Frontal cortex (tissue), 4 donors: Measurements from ENCODE around the gene SH3GL3. TPM values are rescaled to one million over a fixed set of nuclear protein-coding genes. Genes with fewer than 3 reads are reported as not detected.

Experiments
- DNase-seq, 2 donors: peaks; one replicate each; pipeline ENCODE4 v3.0.0; 2012; ENCODE audit warnings: low spot score in 2 of 2
- FAIRE-seq: peaks from 2 replicates; lab custom pipeline; 2012; peaks lifted over from hg19 to GRCh38; lab: Jason Lieb, UNC
- total RNA-seq: library from RNA; depleted of rRNA; stranded (reverse); fragments of >200 nt; gene quantifications from one replicate; pipeline ENCODE4 v1.2.3, GENCODE V29; 2014
- donor health status: control.
- donor health status: control.
- donor health status: control.

SH3GL3 gene
- total RNA-seq, 1 donor from 2014 or later = 187 TPM

DNA sequence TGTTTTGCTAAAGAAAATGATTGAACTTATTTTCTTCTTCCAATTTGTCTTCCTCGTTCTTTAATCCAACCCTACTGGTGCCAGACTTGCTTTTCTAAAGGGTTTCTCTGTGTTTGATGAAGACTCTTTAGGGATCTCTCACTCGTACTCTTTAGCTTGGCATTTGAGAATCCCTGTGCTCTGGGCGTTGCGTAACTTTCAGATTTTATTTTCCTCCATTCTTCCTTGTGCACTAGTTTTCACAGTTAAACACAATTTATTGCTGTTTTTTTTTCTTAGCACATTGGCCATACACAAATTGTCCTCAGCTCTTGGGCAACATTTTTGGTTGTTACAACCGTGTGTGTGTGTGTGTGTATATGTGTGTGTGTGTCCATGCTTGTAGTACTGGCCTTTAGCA is 111.0 kb downstream of the SH3GL3 start:
- DNase-seq (no peak), FAIRE-seq (no peak)

DNA sequence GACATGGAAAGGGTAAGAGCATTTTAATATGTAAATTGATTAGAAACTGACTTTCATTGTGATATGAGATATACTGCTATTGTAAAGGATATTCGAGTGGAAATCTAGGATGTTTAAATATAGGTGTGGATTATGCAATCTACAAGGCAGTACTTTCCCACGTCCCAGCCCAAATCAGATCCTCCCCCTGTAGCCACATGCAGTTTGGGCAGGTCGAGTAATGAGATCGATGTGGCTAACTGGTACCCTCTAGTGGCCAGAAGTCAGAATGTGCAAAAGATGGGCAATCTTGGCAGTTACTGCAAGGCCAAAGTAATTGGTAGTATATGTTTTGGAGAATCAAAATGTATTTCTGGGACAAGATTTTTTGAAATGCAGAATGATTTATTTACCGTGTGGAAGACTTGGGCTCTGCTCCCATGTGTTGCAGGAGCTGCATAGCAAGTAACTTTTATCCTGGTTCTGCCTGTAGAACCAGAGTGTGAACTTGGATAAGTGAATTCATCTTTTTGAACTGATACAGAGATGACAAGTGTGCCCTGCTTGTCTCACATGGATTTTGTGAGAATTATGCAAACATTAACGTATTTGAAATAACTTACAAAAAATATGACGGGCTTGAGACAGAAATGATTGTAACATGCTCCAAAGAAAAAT is 112.3 kb downstream of the SH3GL3 start:
- FAIRE-seq = peak; percentile 67
- peak; percentile 24 to 44 for DNase-seq

DNA sequence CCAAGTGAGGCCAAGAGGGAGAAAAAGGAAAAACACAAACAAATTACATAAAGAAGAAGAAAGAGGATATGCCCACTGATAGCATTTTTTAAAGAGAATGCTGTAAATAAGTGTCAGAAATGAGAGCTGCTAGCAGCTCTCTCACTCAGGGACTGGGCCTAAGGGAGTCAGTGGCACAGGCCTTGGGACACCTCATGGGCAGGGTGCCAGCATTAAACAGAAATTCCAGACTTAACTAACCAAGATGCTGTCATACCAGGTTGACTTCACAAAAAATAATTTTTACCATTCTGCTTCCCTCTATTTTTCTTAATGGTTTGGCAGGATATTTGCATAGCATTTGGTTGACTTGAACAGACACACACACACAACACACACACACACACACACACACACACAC is 114.5 kb downstream of the SH3GL3 start:
- no peak for FAIRE-seq
- no peak for DNase-seq

DNA sequence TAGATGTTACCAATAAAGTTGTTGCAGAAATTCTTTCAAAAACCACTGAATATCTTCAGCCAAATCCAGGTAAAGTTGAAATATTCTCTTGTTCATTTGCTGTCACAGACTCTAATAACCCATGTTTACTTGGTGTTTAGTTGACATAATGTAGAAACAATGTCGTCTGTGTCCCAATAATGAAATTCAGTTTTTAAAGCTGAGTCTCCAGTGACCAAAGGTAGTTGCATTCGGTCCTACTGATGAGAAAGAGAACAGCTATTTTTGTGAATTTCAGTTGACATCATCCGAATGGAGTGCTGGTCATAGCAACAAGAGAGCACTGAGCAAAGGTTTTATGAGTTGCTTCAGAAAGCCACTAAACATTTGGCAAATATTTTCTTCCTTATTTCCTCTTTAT is 118.0 kb downstream of the SH3GL3 start:
- FAIRE-seq (no peak), DNase-seq (no peak)

DNA sequence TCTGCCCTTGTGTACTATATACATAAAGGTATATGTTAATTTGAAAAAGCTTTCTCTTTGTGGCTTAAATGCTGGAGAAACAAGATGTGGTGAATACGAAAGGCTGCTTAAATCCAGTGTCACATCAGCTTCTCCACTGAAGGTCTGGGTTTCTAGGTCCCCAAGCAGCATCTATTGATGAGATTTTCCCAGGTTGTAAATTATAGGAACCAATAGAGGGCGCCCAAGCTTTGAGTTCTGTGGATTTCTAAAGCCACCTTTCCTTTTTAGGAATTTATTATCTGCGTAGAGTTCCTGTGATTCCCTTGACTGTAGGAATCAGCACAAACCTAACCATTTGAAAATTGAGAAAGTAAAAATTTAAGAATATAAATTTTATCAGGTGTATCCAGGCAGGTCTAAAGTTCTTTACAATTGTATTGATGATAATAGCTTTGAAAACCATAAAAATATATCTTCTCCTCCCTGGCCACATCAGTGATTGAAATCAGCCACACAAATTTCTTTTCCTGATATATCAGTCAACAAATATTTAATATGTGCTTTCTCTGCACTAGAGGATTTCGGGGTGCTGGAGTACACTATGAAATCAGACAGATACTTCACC is 118.5 kb downstream of the SH3GL3 start:
- peak in 1 of 2 donors; percentile 22 for DNase-seq

DNA sequence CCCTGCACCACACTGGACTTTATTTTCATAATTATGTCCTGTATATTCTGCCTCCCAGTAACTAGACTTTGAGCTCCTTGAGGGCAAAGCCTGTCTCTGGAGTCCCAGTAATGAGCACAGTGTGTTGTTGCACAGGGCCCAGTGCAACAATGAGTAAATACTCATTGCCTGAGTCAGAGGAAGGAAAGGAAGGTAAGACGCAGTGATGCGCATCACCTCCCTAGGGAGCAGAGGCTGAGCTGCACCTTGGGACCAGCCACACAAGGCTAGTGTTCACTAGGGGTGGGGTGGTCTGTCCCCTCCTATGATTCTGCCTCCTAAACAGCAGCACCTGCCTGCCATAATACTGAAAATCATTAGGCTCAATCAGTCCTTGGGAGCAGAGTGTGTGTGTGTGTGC is 120.2 kb downstream of the SH3GL3 start:
- FAIRE-seq (no peak), DNase-seq (no peak)

More for the DNA sequence above, 118.5 kb downstream of the SH3GL3 start:
- no peak for FAIRE-seq

DNA sequence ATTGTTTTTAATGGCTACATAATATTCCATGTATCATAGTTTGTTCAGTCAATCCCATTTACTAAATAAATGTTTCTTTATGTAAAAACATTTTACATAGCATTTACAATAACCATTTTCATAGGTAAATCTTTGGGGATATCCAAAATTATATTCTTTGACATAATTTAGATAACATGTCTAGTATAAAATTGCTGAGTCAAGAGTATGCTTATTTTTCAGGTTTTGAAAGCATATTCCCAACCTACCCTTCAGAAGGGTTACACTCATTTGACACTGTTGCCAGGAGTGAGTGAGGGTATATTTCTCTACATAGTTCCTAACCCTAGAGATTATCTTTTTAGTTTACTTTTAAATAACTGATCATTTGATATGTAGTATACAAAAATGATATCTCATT is 122.2 kb downstream of the SH3GL3 start:
- FAIRE-seq (peak; percentile 56), DNase-seq (no peak)

DNA sequence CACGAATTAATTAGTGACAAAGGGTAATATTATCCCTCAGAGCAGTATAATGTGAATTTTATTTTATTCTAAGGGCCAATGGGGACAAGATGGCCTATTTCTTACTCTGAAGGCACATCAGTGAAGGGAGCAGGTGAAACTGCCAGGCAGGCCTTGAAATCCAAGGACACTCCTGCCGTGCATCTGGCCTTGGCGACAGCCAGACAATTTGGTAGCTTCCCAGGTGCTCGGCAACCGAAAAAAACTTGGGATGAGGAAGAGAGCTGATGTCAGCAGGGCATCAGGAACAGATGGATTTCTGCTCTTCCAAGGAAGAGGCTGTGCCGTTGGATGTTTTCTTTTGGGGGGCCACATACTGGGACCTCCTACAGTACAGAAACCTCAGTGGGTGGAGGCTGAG is 123.6 kb downstream of the SH3GL3 start:
- DNase-seq (no peak), FAIRE-seq (no peak)

DNA sequence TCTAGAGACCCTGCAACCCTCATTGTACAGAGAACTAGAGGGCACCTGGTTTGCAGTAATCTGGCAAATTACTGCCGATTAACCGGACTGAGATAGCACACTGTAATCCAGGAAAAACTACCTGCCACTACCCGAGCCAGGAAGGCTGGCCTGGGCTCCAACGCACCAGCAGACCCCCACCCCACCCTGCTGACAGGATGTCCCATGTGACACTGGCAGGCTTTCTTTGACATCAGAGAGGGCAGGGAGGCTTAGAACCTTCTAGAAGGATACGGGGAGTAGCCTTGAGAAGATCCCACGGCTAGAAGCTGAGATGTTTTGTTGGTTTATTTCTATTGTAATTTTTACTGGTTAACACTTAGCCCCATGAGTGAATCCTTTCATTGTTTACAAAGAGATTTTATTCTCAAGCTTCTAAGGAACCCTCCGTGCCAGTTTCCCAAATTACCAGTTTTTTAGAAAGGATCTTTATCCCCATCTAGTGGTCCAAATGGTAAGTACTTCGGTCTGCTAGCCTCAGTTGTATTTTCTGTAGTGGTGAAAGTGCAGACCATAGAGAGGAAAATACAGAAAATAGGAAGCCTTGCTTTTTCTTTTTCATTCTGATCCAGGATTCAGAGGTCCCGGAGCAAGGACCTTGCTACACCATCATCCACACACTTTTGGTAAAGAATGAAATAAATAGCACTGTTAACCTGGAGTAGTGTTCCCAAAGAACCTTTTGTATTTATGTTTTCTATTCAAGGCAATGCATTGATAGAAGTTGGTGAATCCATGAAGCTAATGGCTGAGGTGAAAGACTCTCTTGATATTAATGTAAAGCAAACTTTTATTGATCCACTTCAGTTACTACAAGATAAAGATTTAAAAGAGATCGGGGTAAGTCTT is 124.9 kb downstream of the SH3GL3 start:
- peak; percentile 19 to 43 for DNase-seq
- FAIRE-seq = peak; percentile 98

DNA sequence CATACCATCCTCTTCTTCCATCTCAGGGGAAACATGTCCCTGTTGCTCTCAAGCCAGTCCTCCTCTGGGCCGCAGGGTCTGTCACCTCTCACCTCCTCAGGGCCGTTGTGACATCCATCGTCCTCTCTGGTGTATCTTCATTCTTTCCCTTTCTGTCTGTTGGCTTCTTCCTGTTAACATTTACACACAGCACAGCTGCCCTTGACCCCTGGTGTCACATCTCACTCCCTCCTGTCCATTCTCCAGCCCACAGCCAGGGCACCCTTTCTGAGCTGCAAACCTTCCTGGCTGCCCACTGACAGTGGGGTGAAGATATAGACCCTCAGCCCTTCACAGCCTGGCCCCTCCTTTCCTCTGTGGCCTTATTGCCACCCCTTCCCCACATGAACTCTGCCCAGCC is 127.2 kb downstream of the SH3GL3 start:
- no peak for FAIRE-seq
- no peak for DNase-seq

DNA sequence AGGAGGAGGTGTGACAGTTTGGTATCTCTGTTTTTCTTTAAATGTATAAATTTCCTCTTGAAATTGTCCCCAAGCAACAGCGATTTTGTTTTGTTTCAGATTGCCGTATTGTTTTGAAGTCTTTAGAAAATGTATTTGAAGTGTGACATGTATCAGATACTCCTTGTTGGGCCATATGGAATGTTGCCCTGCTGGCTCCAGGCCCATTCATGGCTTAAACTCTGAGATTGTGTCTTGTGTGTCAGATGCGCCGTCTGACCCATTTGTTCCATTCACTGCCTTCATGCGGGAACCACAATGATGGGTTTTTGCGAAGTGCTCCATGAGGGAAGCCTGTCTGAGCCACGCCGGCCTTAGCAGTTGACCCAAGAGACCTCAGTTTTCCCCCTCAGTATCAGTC is 131.6 kb downstream of the SH3GL3 start:
- FAIRE-seq = no peak
- no peak for DNase-seq

DNA sequence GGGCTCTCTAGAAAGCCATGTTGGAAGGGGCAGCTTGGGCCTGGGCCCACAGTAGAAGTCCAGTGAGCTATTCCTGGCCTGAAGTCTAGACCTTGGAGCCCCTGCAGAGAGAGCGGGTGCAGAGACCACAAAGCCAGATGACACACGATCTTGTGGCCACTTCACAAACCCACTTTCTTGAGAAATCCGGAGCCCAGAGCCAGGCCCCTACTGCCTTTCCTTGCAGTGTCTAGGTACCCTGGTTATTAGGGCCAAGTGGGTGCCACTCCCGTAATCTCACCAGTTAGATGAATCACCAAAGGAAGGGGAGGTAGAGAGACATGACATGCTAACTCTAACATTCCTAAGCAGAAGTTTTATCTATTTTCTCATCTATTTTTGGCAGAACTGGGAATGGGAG is 134.2 kb downstream of the SH3GL3 start:
- FAIRE-seq (no peak), DNase-seq (no peak)

DNA sequence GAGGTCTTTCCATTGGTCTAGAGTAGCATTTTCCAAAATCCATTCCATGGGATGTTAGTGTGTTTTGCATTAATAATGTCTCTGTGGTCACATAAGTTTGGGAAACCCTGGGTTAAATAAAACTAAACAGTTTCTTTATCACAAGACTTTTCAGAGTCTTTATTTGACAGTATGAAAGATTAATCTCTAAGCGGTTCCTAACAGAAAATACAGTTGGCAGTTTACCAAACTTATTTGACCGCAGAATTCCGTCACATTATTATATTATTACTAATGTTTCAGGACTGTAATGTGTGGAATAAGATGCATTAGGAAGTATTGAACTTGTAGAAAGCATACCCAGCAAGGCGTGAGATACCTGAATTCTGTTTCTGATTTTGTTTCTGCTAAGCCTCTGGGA is 135.2 kb downstream of the SH3GL3 start:
- DNase-seq = no peak
- FAIRE-seq = no peak

DNA sequence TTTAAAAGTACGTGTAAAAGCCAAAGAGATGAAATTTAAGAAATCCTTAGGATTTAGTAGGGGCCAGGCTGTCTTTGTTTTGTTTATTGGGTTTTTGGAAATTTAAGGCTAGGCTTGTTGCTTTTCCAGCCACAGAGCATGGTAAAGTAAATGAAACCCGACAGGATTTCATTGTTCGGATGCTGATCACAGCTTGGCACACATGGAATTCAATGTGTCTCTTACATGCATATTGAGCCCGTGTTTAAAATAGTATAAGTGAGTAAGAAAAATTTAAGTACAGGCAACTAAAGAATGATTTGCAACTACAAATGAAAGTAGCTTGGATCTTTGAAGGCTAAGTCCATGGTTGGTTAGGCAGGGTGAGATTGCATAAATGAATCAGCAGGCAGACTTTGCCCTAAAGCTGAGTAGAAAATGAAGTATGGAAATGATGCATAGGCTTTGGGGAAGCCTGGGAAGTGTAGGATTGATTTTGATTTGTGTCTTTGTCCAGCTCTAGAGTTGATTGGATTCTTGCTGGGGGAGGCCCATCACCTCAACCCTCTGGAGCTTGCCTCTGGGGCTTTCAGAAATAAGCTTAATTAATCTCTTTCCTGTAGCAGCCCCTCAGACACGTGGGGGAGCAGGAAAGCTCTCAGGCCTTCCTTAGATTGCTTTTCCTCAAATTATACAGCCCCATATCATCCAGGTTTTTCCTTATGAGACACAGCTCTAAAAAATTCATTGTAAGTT is 138.6 kb downstream of the SH3GL3 start:
- FAIRE-seq (no peak), DNase-seq (no peak)

DNA sequence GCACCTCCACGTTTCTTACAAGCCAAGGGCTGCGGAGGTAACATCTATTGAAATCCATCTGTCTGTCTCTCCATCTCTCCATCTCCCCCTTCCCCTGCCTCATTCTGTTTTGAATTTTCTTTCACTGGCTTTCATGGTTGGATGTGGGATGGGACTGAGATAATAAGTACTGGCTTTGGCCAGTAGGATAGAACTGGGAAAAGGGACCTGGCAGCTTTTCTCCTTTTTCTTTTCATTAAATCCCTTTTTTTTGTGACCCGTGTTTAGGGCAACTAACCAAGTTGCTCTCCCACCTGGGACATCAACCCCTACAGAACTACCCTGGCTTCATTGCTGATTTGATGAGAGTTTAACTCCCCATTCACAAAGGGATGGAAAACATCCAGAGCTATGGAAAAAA is 139.9 kb downstream of the SH3GL3 start:
- no peak for FAIRE-seq
- no peak for DNase-seq

DNA sequence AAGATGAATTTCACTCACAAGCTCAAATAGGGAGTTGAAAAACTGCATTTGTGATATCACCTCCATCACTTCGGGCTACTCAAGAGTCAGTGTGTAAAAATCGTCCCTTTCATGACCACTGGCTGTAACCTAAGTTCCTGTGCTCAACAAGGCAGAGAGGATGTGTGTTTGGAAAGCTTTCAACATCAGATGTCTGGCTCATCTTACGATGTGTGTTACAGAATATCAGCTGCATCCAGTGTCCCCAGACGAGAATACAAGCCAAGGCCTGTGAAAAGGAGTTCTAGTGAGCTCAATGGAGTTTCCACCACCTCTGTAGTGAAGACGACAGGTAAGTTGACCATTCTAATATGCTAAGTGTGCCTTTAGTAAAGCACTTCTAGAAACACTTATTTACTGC is 141.3 kb downstream of the SH3GL3 start:
- FAIRE-seq (no peak), DNase-seq (no peak)

DNA sequence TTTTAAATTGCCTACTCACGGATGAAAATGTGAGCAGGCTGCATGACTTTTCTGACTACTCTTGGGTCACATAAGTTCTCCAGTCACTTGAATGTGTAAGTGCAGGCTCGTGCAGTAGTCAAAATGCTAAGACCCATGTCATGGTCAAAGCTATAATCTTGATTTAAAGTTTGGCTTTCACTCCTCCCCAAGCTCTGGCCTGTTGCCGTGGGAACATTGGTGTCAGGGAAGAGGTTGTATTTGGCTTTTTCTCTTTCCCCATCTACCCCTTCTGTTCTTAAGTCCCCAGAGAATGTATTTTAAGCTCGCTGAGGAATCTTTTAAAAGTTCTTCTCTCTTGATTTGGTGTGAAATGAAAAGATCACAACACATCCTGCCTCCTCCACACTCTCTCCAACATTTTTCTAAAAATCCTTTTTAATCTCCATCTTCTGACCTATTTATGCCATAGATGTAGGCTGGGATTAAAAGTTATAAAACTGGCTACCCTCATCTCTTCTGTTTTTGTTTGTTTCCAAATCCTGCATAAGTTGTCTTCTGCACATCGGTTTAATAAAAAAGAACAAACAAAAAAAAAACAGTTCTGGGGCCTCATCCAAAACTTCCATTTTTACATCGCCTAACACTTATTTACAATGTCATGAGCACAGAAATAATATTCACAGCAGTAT is 145.4 kb downstream of the SH3GL3 start:
- no peak for DNase-seq
- FAIRE-seq = no peak

DNA sequence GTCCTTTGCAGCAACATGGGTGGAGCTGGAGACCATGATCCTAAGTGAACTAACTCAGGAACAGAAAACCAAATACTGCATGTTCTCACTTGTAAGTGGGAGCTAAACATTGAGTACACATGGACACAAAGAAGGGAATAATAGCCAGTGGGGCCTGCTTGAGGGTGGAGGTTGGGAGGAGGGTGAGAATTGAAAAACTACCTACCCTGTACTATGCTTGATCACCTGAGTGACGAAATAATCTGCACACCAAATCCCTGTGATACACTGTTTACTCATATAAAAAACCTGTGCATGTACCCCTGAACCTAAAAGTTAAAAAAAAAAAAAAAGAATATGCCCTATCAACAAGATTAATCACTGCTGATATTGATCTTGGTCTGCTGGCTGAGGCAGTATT is 148.1 kb downstream of the SH3GL3 start:
- DNase-seq (no peak), FAIRE-seq (no peak)

DNA sequence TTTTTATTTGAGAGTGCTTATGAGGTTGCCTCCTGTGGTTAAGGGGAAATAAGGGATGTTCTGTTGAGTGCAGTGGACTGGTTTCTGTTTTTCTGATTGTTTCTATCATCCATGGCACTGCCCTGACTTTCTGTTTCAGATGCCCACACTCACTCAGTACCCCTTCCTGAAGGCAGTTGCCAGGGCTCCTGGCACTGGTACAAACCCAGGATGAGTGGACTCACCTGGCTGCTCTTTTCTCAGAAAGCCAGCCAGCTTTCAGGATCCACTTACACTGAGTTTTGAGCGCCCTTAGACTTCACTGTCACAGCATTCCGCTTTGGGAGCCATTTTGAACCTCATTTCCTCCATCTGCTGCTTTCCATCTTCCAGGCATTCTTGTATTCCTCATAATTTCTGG is 150.9 kb downstream of the SH3GL3 start:
- FAIRE-seq = no peak

DNA sequence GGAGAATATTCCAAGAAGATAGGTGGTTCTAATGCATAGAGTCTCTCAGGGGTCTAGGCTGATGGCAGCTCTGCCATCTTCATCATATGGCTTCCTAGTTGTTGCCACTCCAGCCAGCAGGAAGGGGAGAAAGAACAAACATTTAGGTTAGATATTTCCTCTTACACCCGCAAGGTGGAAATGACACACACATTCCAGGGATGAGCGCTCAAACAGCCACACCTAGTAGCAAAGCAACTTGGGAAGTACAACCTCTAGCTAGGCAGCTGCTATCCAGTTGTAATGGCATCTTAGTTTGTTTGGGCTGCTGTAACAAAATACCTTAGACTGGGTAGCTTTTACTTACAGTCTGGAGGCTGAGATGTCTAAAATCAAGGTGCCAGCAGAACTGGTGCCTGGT is 154.9 kb downstream of the SH3GL3 start:
- no peak for FAIRE-seq
- no peak for DNase-seq

More for the DNA sequence above, 150.9 kb downstream of the SH3GL3 start:
- DNase-seq = no peak
